GM18519 (cell line): ENCODE data around the gene KIF26A.
"Not testable (repeated sequence)": the region's sequence is repeated elsewhere in the genome, so short reads cannot be mapped to it uniquely, and the experiment has no call there.

Source experiments
- ATAC-seq: cut with Tn5 transposase; IDR thresholded peaks from one replicate; pipeline ENCODE4 v1.9.1; 2021; ENCODE audit warnings: mild to moderate bottlenecking, moderate library complexity; ENCODE audit not compliant: unreplicated experiment, low FRiP score

Gene KIF26A

GRCh38 chr14:104142946-104143470, 4.6 kb downstream of the KIF26A start:
- ATAC-seq = no peak

GRCh38 chr14:104143521-104144452, 5.4 kb downstream of the KIF26A start:
- no peak for ATAC-seq

GRCh38 chr14:104144453-104144790, 6.0 kb downstream of the KIF26A start:
- ATAC-seq = no peak

GRCh38 chr14:104144911-104145825, 6.8 kb downstream of the KIF26A start:
- no peak for ATAC-seq

- ATAC-seq = no peak
These were observed 7.6 kb downstream of the KIF26A start for GRCh38 chr14:104145826-104146601.

- no peak for ATAC-seq
These were observed 8.4 kb downstream of the KIF26A start for GRCh38 chr14:104146651-104147345.

GRCh38 chr14:104147346-104148125, 9.1 kb downstream of the KIF26A start:
- ATAC-seq = no peak

GRCh38 chr14:104148433-104149277, 10.3 kb downstream of the KIF26A start:
- no peak for ATAC-seq

GRCh38 chr14:104149278-104149595, 10.8 kb downstream of the KIF26A start:
- ATAC-seq = no peak

GRCh38 chr14:104149617-104150135, 11.3 kb downstream of the KIF26A start:
- ATAC-seq = no peak

GRCh38 chr14:104150136-104151025, 12.0 kb downstream of the KIF26A start:
- no peak for ATAC-seq

GRCh38 chr14:104151026-104151381, 12.6 kb downstream of the KIF26A start:
- ATAC-seq = no peak

GRCh38 chr14:104151566-104152245, 13.3 kb downstream of the KIF26A start:
- ATAC-seq = no peak

- ATAC-seq = no peak
These were observed 13.8 kb downstream of the KIF26A start for GRCh38 chr14:104152246-104152575.

GRCh38 chr14:104152686-104153393, 14.5 kb downstream of the KIF26A start:
- no peak for ATAC-seq

- ATAC-seq = not testable (repeated sequence)
These were observed 15.0 kb downstream of the KIF26A start for GRCh38 chr14:104153394-104153755.
